HEK293 (cell line): ENCODE results near the gene ZHX3.

Experiments
- CTCF ChIA-PET: fragments of 350-600 bp; formaldehyde crosslinking; extraction: SDS; loops from one replicate; lab custom pipeline; 2021; ENCODE audit warnings: antibody characterized with exemption; lab: Yijun Ruan, JAX
- POLR2A ChIA-PET: fragments of 300-600 bp; formaldehyde crosslinking; extraction: SDS; loops from one replicate; lab custom pipeline; 2020; ENCODE audit warnings: antibody characterized with exemption, inconsistent platforms; lab: Yijun Ruan, JAX
- H3K27ac ChIP-seq: fragments of 200-500 bp; sonication (Bioruptor generic); 2 replicates; pipeline ENCODE4 v1.5.1; 2014; ENCODE audit warnings: low read depth, low read length, control low read depth, inconsistent platforms; ENCODE audit errors: extremely low read depth
- H3K36me3 ChIP-seq, 2 experiments: fragments of 200-500 bp in 1 of 2; sonication (Bioruptor generic) in 1 of 2; 1 replicate in 1 of 2; 2 replicates in 1 of 2; pipeline ENCODE4 v1.5.1; 2014 to 2017; ENCODE audit warnings: inconsistent platforms in 2 of 2, low read length in 2 of 2; ENCODE audit not compliant: control insufficient read depth in 2 of 2, insufficient read depth in 1 of 2
- H3K4me1 ChIP-seq: fragments of 200-500 bp; sonication (Bioruptor generic); 2 replicates; pipeline ENCODE4 v1.5.1; 2014; ENCODE audit warnings: mild to moderate bottlenecking, low read length, inconsistent platforms; ENCODE audit not compliant: control insufficient read depth, insufficient read depth
- H3K4me3 ChIP-seq: 2 replicates; pipeline ENCODE4 v1.5.1; 2011; ENCODE audit warnings: low read depth, mild to moderate bottlenecking, control low read depth, low read length, moderate library complexity
- H3K9me3 ChIP-seq: fragments of 200-500 bp; sonication (Bioruptor generic); 2 replicates; pipeline ENCODE4 v1.5.1; 2014; ENCODE audit warnings: low read depth, low read length, inconsistent platforms; ENCODE audit not compliant: control insufficient read depth, insufficient read depth
- FEZF1 ChIP-seq: fragments of 450-650 bp; formaldehyde crosslinking; IDR thresholded peaks from 2 replicates; pipeline ENCODE4 v1.5.1; 2016; ENCODE audit warnings: missing biosample characterization, missing genetic modification characterization
- GFI1B ChIP-seq: fragments of 450-650 bp; formaldehyde crosslinking; IDR thresholded peaks from 2 replicates; pipeline ENCODE4 v1.5.1; 2016; ENCODE audit warnings: missing biosample characterization, missing genetic modification characterization
- INSM2 ChIP-seq: fragments of 450-650 bp; formaldehyde crosslinking; IDR thresholded peaks from 2 replicates; pipeline ENCODE4 v1.5.1; 2016; ENCODE audit warnings: missing biosample characterization, missing genetic modification characterization
- PBX3 ChIP-seq: sonication (generic); formaldehyde crosslinking; IDR thresholded peaks from 2 replicates; pipeline ENCODE4 v1.8.1; 2022; ENCODE audit warnings: mild to moderate bottlenecking, moderate library complexity, missing genetic modification reagents
- PRDM10 ChIP-seq: fragments of 450-650 bp; formaldehyde crosslinking; IDR thresholded peaks from 2 replicates; pipeline ENCODE4 v1.5.1; 2016; ENCODE audit warnings: missing biosample characterization, missing genetic modification characterization
- REST ChIP-seq: fragments of 450-650 bp; formaldehyde crosslinking; IDR thresholded peaks from 2 replicates; pipeline ENCODE4 v1.5.1; 2016; ENCODE audit warnings: missing biosample characterization, missing genetic modification characterization
- ZBTB10 ChIP-seq: fragments of 450-650 bp; formaldehyde crosslinking; IDR thresholded peaks from 2 replicates; pipeline ENCODE4 v1.5.1; 2016; ENCODE audit warnings: missing biosample characterization, missing genetic modification characterization
- ZFHX2 ChIP-seq: fragments of 450-650 bp; formaldehyde crosslinking; conservative IDR thresholded peaks from 2 replicates; pipeline ENCODE4 v1.5.1; 2016; ENCODE audit warnings: missing biosample characterization, missing genetic modification characterization
- ZNF133 ChIP-seq: fragments of 450-650 bp; formaldehyde crosslinking; IDR thresholded peaks from 2 replicates; pipeline ENCODE4 v1.5.1; 2016; ENCODE audit warnings: missing biosample characterization, missing genetic modification characterization
- ZNF18 ChIP-seq: fragments of 450-650 bp; formaldehyde crosslinking; IDR thresholded peaks from 2 replicates; pipeline ENCODE4 v1.5.1; 2016; ENCODE audit warnings: missing biosample characterization, missing genetic modification characterization
- ZNF223 ChIP-seq: fragments of 450-650 bp; formaldehyde crosslinking; IDR thresholded peaks from 2 replicates; pipeline ENCODE4 v1.5.1; 2016; ENCODE audit warnings: missing biosample characterization, missing genetic modification characterization
- ZNF274 ChIP-seq, 2 experiments: fragments of 200-500 bp in 1 of 2; fragments of 450-650 bp in 1 of 2; sonication (Bioruptor generic) in 1 of 2; formaldehyde crosslinking in 1 of 2; IDR thresholded peaks; 2 replicates each; pipeline versions ENCODE4 v1.5.1 to v1.6.1; 2014 to 2016; ENCODE audit warnings: borderline replicate concordance in 1 of 2, inconsistent platforms in 1 of 2, low read length in 1 of 2, missing biosample characterization in 1 of 2, missing genetic modification characterization in 1 of 2
- ZNF37A ChIP-seq: fragments of 450-650 bp; IDR thresholded peaks from 2 replicates; pipeline ENCODE4 v1.5.1; 2018; ENCODE audit warnings: missing biosample characterization, missing genetic modification characterization
- ZNF433 ChIP-seq: fragments of 450-650 bp; formaldehyde crosslinking; IDR thresholded peaks from 2 replicates; pipeline ENCODE4 v1.5.1; 2016; ENCODE audit warnings: missing biosample characterization, missing genetic modification characterization, low read depth

The ZHX3 gene

GRCh38 chr20:41348430-41349172 lies 31.1 kb upstream of the ZHX3 start (continued):
- TF ChIP-seq ZBTB10 (tag by site-specific recombination) (no peak), PBX3 (CRISPR knock-in tag) (no peak), ZNF274 (IDR thresholded peaks at IDR 0.05; ENCODE audit: low read length) (no peak), ZNF274 (tag by site-specific recombination; IDR thresholded peaks at IDR 0.05; ENCODE audit: borderline replicate concordance) (no peak), ZNF223 (tag by site-specific recombination) (no peak), ZNF37A (tag by site-specific recombination) (no peak), INSM2 (tag by site-specific recombination) (no peak), FEZF1 (no peak), ZNF18 (tag by site-specific recombination) (no peak), ZNF433 (tag by site-specific recombination) (no peak)

GRCh38 chr20:41347523-41348429 lies 30.2 kb upstream of the ZHX3 start:
- Histone ChIP-seq H3K27ac (no peak overlapping the region), H3K4me3 (no peak overlapping the region), H3K4me1 (no peaks in the 10 kb centered on the region), H3K36me3 (peaks cover 0 to 64% of the 10 kb centered on the region in 2 experiments; a peak in 1 of 3 replicates), H3K9me3 (no peaks in the 10 kb centered on the region)
- POLR2A ChIA-PET = no interaction called here
- CTCF ChIA-PET = interaction anchor here (0.6 kb wide), 1 partner anchor 8 kb away, joined by 5 read pairs; no protein-coding TSS in a partner anchor
- TF ChIP-seq GFI1B (tag by site-specific recombination) = no peak
- TF ChIP-seq PRDM10 = no peak
- 0 out of 2 replicates have a peak, but pooled peaks have one; percentile 21 for TF ChIP-seq ZFHX2 (tag by site-specific recombination)
- TF ChIP-seq ZNF133 (tag by site-specific recombination) = no peak
- peak; percentile 47 for TF ChIP-seq REST (tag by site-specific recombination)
- no peak for TF ChIP-seq ZBTB10 (tag by site-specific recombination)
